Stimulated activated CD4-positive, alpha-beta T cell treated with anti-CD3 and anti-CD28 coated beads, Interleukin-15, amount 100 ng/mL, for 1 hour (primary cell): ENCODE results near the gene CRHR1.

Source experiments
- DNase-seq, 2 donors: peaks; one replicate each; pipeline ENCODE4 v3.0.0-alpha.2; 2020; ENCODE audit warnings: low read depth in 1 of 2, low spot score in 1 of 2

The CRHR1 gene

GRCh38 chr17:45820052-45820780, 36.1 kb downstream of the CRHR1 start:
- no peak for DNase-seq

- DNase-seq, result no peak
Observed at GRCh38 chr17:45821147-45821546, 37.0 kb downstream of the CRHR1 start.

- DNase-seq, result no peak
Observed at GRCh38 chr17:45823598-45823997, 39.5 kb downstream of the CRHR1 start.

GRCh38 chr17:45824475-45824874, 40.4 kb downstream of the CRHR1 start:
- no peak for DNase-seq

GRCh38 chr17:45824901-45825492, 40.9 kb downstream of the CRHR1 start:
- DNase-seq, result no peak

- DNase-seq, result no peak
Observed at GRCh38 chr17:45825792-45826191, 41.7 kb downstream of the CRHR1 start.

- DNase-seq, result no peak
Observed at GRCh38 chr17:45826919-45827588, 42.9 kb downstream of the CRHR1 start.

GRCh38 chr17:45828171-45828570, 44.1 kb downstream of the CRHR1 start:
- no peak for DNase-seq

- DNase-seq, result no peak
Observed at GRCh38 chr17:45828582-45829133, 44.5 kb downstream of the CRHR1 start.

GRCh38 chr17:45833920-45834319, 49.8 kb downstream of the CRHR1 start:
- no peak for DNase-seq

GRCh38 chr17:45834471-45835396, 50.6 kb downstream of the CRHR1 start:
- DNase-seq, result no peak

- DNase-seq, result no peak
Observed at GRCh38 chr17:45835481-45835880, 51.4 kb downstream of the CRHR1 start.

GRCh38 chr17:45836047-45837044, 52.2 kb downstream of the CRHR1 start:
- DNase-seq, result no peak

- no peak for DNase-seq
Observed at GRCh38 chr17:45837187-45837586, 53.1 kb downstream of the CRHR1 start.

GRCh38 chr17:45837603-45838002, 53.5 kb downstream of the CRHR1 start:
- DNase-seq, result no peak

- no peak for DNase-seq
Observed at GRCh38 chr17:45838751-45839295, 54.7 kb downstream of the CRHR1 start.

GRCh38 chr17:45839442-45839841, 55.3 kb downstream of the CRHR1 start:
- DNase-seq, result no peak

- DNase-seq, result no peak
Observed at GRCh38 chr17:45841186-45841585, 57.1 kb downstream of the CRHR1 start.

GRCh38 chr17:45841883-45842525, 57.9 kb downstream of the CRHR1 start:
- no peak for DNase-seq
